Uterus (tissue), 4 donors: ENCODE measurements around the gene ENPEP. TPM values are rescaled to one million over a fixed set of nuclear protein-coding genes. Genes with fewer than 3 reads are reported as not detected.

Experiments used
- DNase-seq, 2 donors: peaks; one replicate each; pipeline ENCODE4 v3.0.0-alpha.2; 2019 to 2020
- H3K27ac ChIP-seq, 2 donors: fragments of 200-600 bp; sonication (generic); 1 replicate in 1 of 2; 2 replicates in 1 of 2; pipeline ENCODE4 v1.5.1; 2016 to 2018
- H3K27me3 ChIP-seq, 2 donors: fragments of 200-600 bp; sonication (generic); one replicate each; pipeline ENCODE4 v1.5.1; 2018 to 2019; ENCODE audit warnings: control low read depth in 1 of 2
- H3K36me3 ChIP-seq, 2 donors: fragments of 200-600 bp; sonication (generic); one replicate each; pipeline ENCODE4 v1.5.1; 2019; ENCODE audit warnings: control low read depth in 1 of 2
- H3K4me1 ChIP-seq, 2 donors: fragments of 200-600 bp; sonication (generic); one replicate each; pipeline ENCODE4 v1.5.1; 2018 to 2019; ENCODE audit warnings: control low read depth in 1 of 2
- H3K4me3 ChIP-seq, 2 donors: fragments of 200-600 bp; sonication (generic); 1 replicate in 1 of 2; 2 replicates in 1 of 2; pipeline ENCODE4 v1.5.1; 2018 to 2019; ENCODE audit warnings: mild to moderate bottlenecking in 1 of 2
- H3K9me3 ChIP-seq, 2 donors: fragments of 200-600 bp; sonication (generic); one replicate each; pipeline ENCODE4 v1.5.1; 2019; ENCODE audit warnings: control low read depth in 1 of 2
- CTCF ChIP-seq, 4 experiments: fragments of 200-600 bp in 2 of 4; fragments of 450-650 bp in 2 of 4; sonication (generic) in 2 of 4; IDR thresholded peaks; one replicate each; pipeline ENCODE4 v1.5.1; 2016 to 2019; ENCODE audit warnings: antibody characterized with exemption in 4 of 4, mild to moderate bottlenecking in 2 of 4, moderate library complexity in 1 of 4
- POLR2A ChIP-seq, 2 donors: fragments of 450-650 bp; IDR thresholded peaks; one replicate each; pipeline ENCODE4 v1.6.1; 2016; ENCODE audit warnings: antibody characterized with exemption in 2 of 2, mild to moderate bottlenecking in 1 of 2, moderate library complexity in 1 of 2
- intact Hi-C: fragments of 100-400 bp; cut with DNase I; formaldehyde crosslinking; loops from one replicate; pipeline ENCODE4 v1.15.1; 2023; ENCODE audit warnings: low total_unique reads
- total RNA-seq, 4 donors: library from RNA; depleted of rRNA in 3 of 4; stranded (reverse); fragments of >200 nt in 3 of 4; gene quantifications; one replicate each; pipeline versions ENCODE4 v1.1.0 to v1.2.4, GENCODE V29; 2014 to 2023
- donor health status: DM: yes; HTN: yes; CAD: no.

The ENPEP gene
- total RNA-seq, 4 donors from 2014 or later = 5.9 to 43.3 (median 14.1) TPM

DNA sequence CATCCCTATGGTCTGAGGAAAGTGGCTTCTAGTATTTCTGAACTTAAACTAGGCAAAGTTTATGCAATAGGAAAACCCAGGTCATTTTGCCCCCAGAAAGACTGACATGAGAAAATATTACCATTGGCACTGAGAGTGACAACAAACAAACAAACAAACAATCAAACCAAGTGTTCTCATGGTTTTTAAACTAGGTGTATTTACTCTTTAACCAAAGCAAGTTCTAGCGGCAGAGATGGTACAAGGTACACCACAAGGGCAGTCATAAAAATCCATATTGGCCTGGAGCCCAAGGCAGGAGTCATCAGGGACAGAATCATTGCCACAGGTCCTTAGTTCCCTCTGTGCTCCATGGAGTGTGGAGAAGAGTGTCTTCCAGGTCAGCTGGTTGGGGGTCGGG, 26.0 kb upstream of the ENPEP start:
- no peak overlapping the region for H3K27ac ChIP-seq
- H3K4me1 ChIP-seq = no peaks in the 10 kb centered on the region
- intact Hi-C loops = no loop called here
- TF ChIP-seq CTCF (IDR thresholded peaks at IDR 0.05) (no peak), POLR2A (IDR thresholded peaks at IDR 0.05) (no peak)
- no peaks in the 10 kb centered on the region for H3K9me3 ChIP-seq
- no peaks in the 10 kb centered on the region for H3K27me3 ChIP-seq
- DNase-seq = no peak
- H3K4me3 ChIP-seq = no peak overlapping the region
- no peaks in the 10 kb centered on the region for H3K36me3 ChIP-seq

- Histone ChIP-seq H3K27ac (no peak overlapping the region), H3K9me3 (no peaks in the 10 kb centered on the region), H3K4me1 (no peaks in the 10 kb centered on the region), H3K36me3 (no peaks in the 10 kb centered on the region), H3K4me3 (no peak overlapping the region), H3K27me3 (no peaks in the 10 kb centered on the region)
- no peak for TF ChIP-seq POLR2A (IDR thresholded peaks at IDR 0.05)
- TF ChIP-seq CTCF (IDR thresholded peaks at IDR 0.05) = no peak
- DNase-seq = no peak
- intact Hi-C loops = no loop called here
Measured at GRCh38 chr4:110452546-110452945, 23.4 kb upstream of the ENPEP start.

DNA sequence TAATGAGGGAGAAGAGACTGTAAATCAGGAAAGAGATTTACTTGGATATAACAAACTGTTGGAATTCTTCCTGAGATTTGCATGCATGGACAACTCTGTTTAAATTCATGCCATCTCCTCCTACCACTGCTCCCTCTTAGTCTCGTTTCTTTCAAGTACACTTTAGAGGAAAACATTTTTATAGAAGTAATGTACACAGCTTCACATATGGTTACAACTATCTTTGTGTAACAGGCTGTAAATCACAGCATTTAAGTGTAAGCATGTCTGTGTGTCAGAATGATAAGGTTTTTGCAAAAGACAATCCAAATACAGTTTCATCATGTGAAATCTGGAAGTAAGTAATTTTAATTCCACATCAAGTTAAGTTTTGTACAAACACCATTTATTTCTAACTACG, 21.5 kb upstream of the ENPEP start:
- H3K27me3 ChIP-seq = no peaks in the 10 kb centered on the region
- no peaks in the 10 kb centered on the region for H3K9me3 ChIP-seq
- H3K36me3 ChIP-seq = no peaks in the 10 kb centered on the region
- DNase-seq = no peak
- H3K27ac ChIP-seq = no peak overlapping the region
- no peak overlapping the region for H3K4me3 ChIP-seq
- TF ChIP-seq CTCF (IDR thresholded peaks at IDR 0.05) (no peak), POLR2A (IDR thresholded peaks at IDR 0.05) (no peak)
- H3K4me1 ChIP-seq = no peaks in the 10 kb centered on the region
- intact Hi-C loops = no loop called here

- H3K9me3 ChIP-seq = no peaks in the 10 kb centered on the region
- H3K27ac ChIP-seq = no peak overlapping the region
- no peaks in the 10 kb centered on the region for H3K4me1 ChIP-seq
- no peak for DNase-seq
- TF ChIP-seq CTCF (IDR thresholded peaks at IDR 0.05) (no peak), POLR2A (IDR thresholded peaks at IDR 0.05) (no peak)
- H3K36me3 ChIP-seq = no peaks in the 10 kb centered on the region
- no peaks in the 10 kb centered on the region for H3K27me3 ChIP-seq
- H3K4me3 ChIP-seq = no peak overlapping the region
- intact Hi-C loops = no loop called here
Measured at GRCh38 chr4:110458494-110459266, 17.3 kb upstream of the ENPEP start.

DNA sequence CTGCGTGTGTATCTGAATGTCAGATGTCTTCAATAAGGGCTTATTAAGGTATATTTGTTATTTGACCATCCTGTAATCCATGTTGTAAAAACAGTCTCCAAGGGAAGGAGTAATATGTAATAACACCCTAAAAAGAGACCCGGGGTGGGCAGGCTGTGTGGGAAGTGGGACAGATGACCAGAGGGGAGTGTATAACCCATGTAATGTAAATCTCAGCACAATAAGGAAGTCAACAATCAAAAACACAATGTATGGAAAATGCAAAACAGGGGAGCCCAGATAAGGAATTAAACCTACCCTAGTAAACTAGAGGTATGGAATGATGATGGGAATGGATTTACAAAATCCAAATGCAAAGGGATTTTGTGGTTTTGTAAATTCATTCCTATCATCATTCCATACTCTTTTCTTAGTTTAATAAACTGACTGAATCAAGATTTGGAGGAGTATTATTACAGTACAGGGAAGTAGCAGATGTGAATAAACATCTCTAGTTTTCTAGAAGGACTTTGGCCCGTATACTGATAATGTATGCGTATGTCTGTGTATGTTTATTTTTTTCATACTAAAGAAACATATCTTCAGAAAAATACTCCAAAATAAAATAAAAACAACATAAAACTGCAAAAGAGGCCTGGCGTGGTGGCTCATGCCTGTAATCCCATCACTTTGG, 15.7 kb upstream of the ENPEP start:
- H3K27me3 ChIP-seq = no peaks in the 10 kb centered on the region
- no peaks in the 10 kb centered on the region for H3K36me3 ChIP-seq
- H3K27ac ChIP-seq = no peak overlapping the region
- no peak for TF ChIP-seq CTCF (IDR thresholded peaks at IDR 0.05)
- H3K4me1 ChIP-seq = no peaks in the 10 kb centered on the region
- no peaks in the 10 kb centered on the region for H3K9me3 ChIP-seq
- no peak for DNase-seq
- intact Hi-C loops = no loop called here
- H3K4me3 ChIP-seq = no peak overlapping the region
